PC-9 (cell line): ENCODE results near the gene HSD17B14. TPM values are rescaled to one million over a fixed set of nuclear protein-coding genes. Genes with fewer than 3 reads are reported as not detected.
"Not testable (repeated sequence)": the region's sequence is repeated elsewhere in the genome, so short reads cannot be mapped to it uniquely, and the experiment has no call there.

ENCODE experiments used
- BruUV-seq: library from RNA; stranded (reverse); fragments of 400-500 nt; replicated peaks from 2 replicates; lab custom pipeline; 2021; lab: Mats Ljungman, UMichigan
- CTCF ChIA-PET: fragments of 300-600 bp; sonication (Branson Sonifier 250); formaldehyde crosslinking; loops from one replicate; lab custom pipeline; 2022; ENCODE audit warnings: antibody characterized with exemption; lab: Charles Lee
- POLR2A ChIA-PET: fragments of 300-600 bp; sonication (Branson Sonifier 250); formaldehyde crosslinking; loops from one replicate; lab custom pipeline; 2022; ENCODE audit warnings: antibody characterized with exemption; ENCODE audit not compliant: unreplicated experiment; lab: Charles Lee
- DNase-seq, 2 experiments: peaks; one replicate each; pipeline versions ENCODE4 v3.0.0 to v3.0.0-alpha.2; 2015 to 2022; ENCODE audit warnings: mixed read lengths in 1 of 2
- H2AFZ ChIP-seq: fragments of 200-600 bp; sonication (generic); 2 replicates; pipeline ENCODE4 v1.8.1; 2017; ENCODE audit warnings: antibody characterized with exemption
- H3F3A ChIP-seq: fragments of 200-600 bp; sonication (generic); 2 replicates; pipeline ENCODE4 v1.8.1; 2017; ENCODE audit warnings: antibody characterized with exemption, mild to moderate bottlenecking, low read depth; ENCODE audit not compliant: insufficient read depth
- H3K27ac ChIP-seq: fragments of 200-600 bp; sonication (generic); 2 replicates; pipeline ENCODE4 v1.6.1; 2016; ENCODE audit warnings: mixed run types
- H3K27me3 ChIP-seq: fragments of 200-600 bp; sonication (generic); 2 replicates; pipeline ENCODE4 v1.6.1; 2016; ENCODE audit warnings: low read depth, mixed run types; ENCODE audit not compliant: insufficient read depth
- H3K36me3 ChIP-seq: fragments of 200-600 bp; sonication (generic); 2 replicates; pipeline ENCODE4 v1.6.1; 2016; ENCODE audit warnings: low read depth, mixed run types
- H3K4me1 ChIP-seq: fragments of 200-600 bp; sonication (generic); replicated peaks from 2 replicates; pipeline ENCODE4 v1.6.1; 2016; ENCODE audit warnings: mixed run types; ENCODE audit not compliant: insufficient read depth
- H3K4me2 ChIP-seq: fragments of 200-600 bp; sonication (generic); 2 replicates; pipeline ENCODE4 v1.6.1; 2017; ENCODE audit warnings: mixed run types
- H3K4me3 ChIP-seq: fragments of 200-600 bp; sonication (generic); 2 replicates; pipeline ENCODE4 v1.6.1; 2016; ENCODE audit warnings: mixed run types
- H3K79me2 ChIP-seq: fragments of 200-600 bp; sonication (generic); 2 replicates; pipeline ENCODE4 v1.6.1; 2017; ENCODE audit warnings: low read depth, mixed run types
- H3K9me2 ChIP-seq: fragments of 200-600 bp; sonication (generic); 2 replicates; pipeline ENCODE4 v1.8.1; 2017; ENCODE audit warnings: mild to moderate bottlenecking; ENCODE audit not compliant: insufficient read depth
- H3K9me3 ChIP-seq: fragments of 200-600 bp; sonication (generic); 2 replicates; pipeline ENCODE4 v1.8.1; 2016; ENCODE audit warnings: low read depth; ENCODE audit not compliant: insufficient read depth
- H4K20me1 ChIP-seq: fragments of 200-600 bp; sonication (generic); 2 replicates; pipeline ENCODE4 v1.8.1; 2017; ENCODE audit not compliant: insufficient read depth
- CTCF ChIP-seq: fragments of 200-600 bp; sonication (generic); conservative IDR thresholded peaks from 2 replicates; pipeline ENCODE4 v1.6.1; 2017; ENCODE audit warnings: mixed run types, antibody characterized with exemption, mild to moderate bottlenecking, moderate library complexity
- EZH2 ChIP-seq: fragments of 200-600 bp; sonication (generic); IDR thresholded peaks from 2 replicates; pipeline ENCODE4 v1.8.0; 2017; ENCODE audit warnings: antibody characterized with exemption, low read depth
- intact Hi-C: fragments of 100-400 bp; cut with micrococcal nuclease; formaldehyde crosslinking; loops from one replicate; pipeline ENCODE4 v1.10.0; 2022; ENCODE audit not compliant: unreplicated experiment
- total RNA-seq: library from RNA; stranded (reverse); gene quantifications from 2 replicates; pipeline ENCODE4 v1.2.3, GENCODE V29; 2021

Gene HSD17B14
- total RNA-seq, 1 experiment from 2014 or later, result 20.7 TPM

DNA sequence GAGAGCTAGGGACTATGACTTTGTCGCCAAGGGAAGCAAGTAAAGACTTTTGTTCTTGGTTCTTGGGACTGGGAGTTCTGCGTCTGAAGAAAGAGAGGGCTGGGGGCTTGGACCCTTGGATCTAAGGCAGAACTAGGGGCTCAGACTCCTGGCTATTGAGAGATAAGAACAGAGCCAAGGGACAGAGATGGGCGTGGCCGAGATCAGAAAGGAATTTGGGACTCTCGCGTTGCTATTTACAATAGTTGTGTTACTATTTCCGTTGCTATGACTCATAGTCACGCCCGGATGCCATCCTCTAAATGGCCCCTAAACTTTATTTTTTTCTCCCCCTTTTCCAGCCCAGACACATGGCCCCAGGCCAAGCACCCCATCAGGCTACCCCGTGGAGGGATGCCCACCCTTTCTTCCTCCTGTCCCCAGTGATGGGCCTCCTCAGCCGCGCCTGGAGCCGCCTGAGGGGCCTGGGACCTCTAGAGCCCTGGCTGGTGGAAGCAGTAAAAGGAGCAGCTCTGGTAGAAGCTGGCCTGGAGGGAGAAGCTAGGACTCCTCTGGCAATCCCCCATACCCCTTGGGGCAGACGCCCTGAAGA, 36.7 kb upstream of the HSD17B14 start:
- Histone ChIP-seq H3K4me2 (peak overlapping the region; percentile 100), H3K9me3 (no peaks in the 10 kb centered on the region), H3F3A (peaks cover 44% of the 10 kb centered on the region), H2AFZ (no peak overlapping the region), H3K9me2 (no peaks in the 10 kb centered on the region), H3K27ac (peak overlapping the region; percentile 97), H3K4me3 (peak overlapping the region; percentile 93), H3K4me1 (peaks cover 22% of the 10 kb centered on the region), H3K36me3 (peaks cover 27% of the 10 kb centered on the region), H3K27me3 (no peaks in the 10 kb centered on the region), H3K79me2 (peaks cover 44% of the 10 kb centered on the region), H4K20me1 (peaks cover 40% of the 10 kb centered on the region)
- TF ChIP-seq EZH2 (no peak), CTCF (no peak)
- ChIA-PET CTCF (interaction anchor here (0.5 kb wide), 1 partner anchor 332 kb away, joined by 5 read pairs; no protein-coding TSS in a partner anchor), POLR2A (interaction anchor here (1.1 kb wide), 1 partner anchor 121 kb away, joined by 6 read pairs; no protein-coding TSS in a partner anchor)
- DNase-seq, result peak; percentile 85 to 92
- intact Hi-C loops, result loop anchor here (2.0 to 5.0 kb wide), 3 partner anchors 36 to 769 kb away; partner anchors contain the start of genes BCAT2, HSD17B14, RRAS and SCAF1
- no TSS peak for BruUV-seq

DNA sequence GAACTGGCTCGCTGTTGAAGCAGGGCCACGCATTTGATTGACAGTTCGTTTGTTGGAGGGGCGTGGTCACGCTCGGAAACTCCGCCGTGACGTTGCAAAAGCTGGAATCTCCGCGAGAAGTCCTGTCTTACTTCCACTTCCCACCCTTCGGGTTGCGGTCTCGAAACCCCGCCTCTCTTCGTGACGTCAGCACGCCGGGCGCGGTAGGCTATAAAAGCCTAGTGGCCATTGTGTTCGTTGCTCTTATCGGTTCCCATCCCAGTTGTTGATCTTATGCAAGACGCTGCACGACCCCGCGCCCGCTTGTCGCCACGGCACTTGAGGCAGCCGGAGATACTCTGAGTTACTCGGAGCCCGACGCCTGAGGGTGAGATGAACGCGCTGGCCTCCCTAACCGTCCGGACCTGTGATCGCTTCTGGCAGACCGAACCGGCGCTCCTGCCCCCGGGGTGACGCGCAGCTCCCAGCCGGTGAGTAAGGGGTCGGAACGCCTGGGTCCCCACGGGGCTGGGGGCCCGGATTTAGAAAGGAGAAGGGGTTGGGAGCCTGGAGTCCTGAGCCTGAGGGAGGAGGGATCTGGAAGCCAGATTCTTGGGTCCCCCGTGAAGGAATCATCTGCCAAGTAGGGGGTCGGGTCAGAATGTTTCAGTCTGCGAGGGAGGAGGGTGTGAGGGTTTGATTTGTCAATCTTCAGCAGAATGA, 36.0 kb upstream of the HSD17B14 start, which contains the start of gene PPP1R15A:
Gene PPP1R15A, plus strand, starts transcription at position 240 of the 702 bp plus-strand sequence. CDS start 813 bp downstream, outside the sequence.
- POLR2A ChIA-PET, result interaction anchor here (0.6 to 1.1 kb wide), 7 partner anchors 9 to 343 kb away, joined by 3 to 6 read pairs (median 4); partner anchors contain the start of genes DHDH and NUCB1
- CTCF ChIA-PET, result interaction anchor here (0.5 kb wide), 1 partner anchor 331 kb away, joined by 5 read pairs; no protein-coding TSS in a partner anchor
- Histone ChIP-seq H4K20me1 (peaks cover 34% of the 10 kb centered on the region), H3K4me1 (peaks cover 22% of the 10 kb centered on the region), H3K79me2 (peaks cover 44% of the 10 kb centered on the region), H3K4me2 (peak within 1 kb of the TSS; percentile 100), H3K27me3 (peaks cover 2% of the 10 kb centered on the region; the same call in 1 of the 2 replicates), H3K9me3 (no peaks in the 10 kb centered on the region), H3F3A (peaks cover 39% of the 10 kb centered on the region), H2AFZ (no peak within 1 kb of the TSS), H3K4me3 (peak within 1 kb of the TSS; percentile 93), H3K9me2 (no peaks in the 10 kb centered on the region), H3K36me3 (peaks cover 27% of the 10 kb centered on the region), H3K27ac (peak within 1 kb of the TSS; percentile 97)
- peak; percentile 95 to 98 for DNase-seq
- TF ChIP-seq EZH2 (no peak), CTCF (peak; percentile 39; the same call in 1 of the 2 replicates)
- TSS peak; percentile 69 for BruUV-seq
- intact Hi-C loops, result loop anchor here (2.0 to 5.0 kb wide), 3 partner anchors 35 to 770 kb away; partner anchors contain the start of genes BCAT2, HSD17B14, RRAS and SCAF1

GRCh38 chr19:48871471-48872181, 35.3 kb upstream of the HSD17B14 start:
- Histone ChIP-seq H3K4me2 (peak overlapping the region; percentile 100), H3F3A (peaks cover 39% of the 10 kb centered on the region), H3K36me3 (peaks cover 27% of the 10 kb centered on the region), H3K79me2 (peaks cover 40% of the 10 kb centered on the region), H3K4me1 (peaks cover 22% of the 10 kb centered on the region), H4K20me1 (peaks cover 30% of the 10 kb centered on the region)
- H2AFZ ChIP-seq, H3K27me3 ChIP-seq, H3K4me3 ChIP-seq, H3K27ac ChIP-seq, H3K9me2 ChIP-seq, DNase-seq, H3K9me3 ChIP-seq, BruUV-seq: not testable (repeated sequence)
- ChIA-PET POLR2A (interaction anchor here (0.6 to 0.9 kb wide), 6 partner anchors 10 to 344 kb away, joined by 3 to 4 read pairs (median 4); partner anchors contain the start of genes DHDH and NUCB1), CTCF (interaction anchor here (0.7 kb wide), 1 partner anchor 9 kb away, joined by 15 read pairs; no protein-coding TSS in a partner anchor)
- intact Hi-C loops, result loop anchor here (2.0 to 5.0 kb wide), 3 partner anchors 34 to 771 kb away; partner anchors contain the start of genes BCAT2, HSD17B14, RRAS and SCAF1
